ENCODE measurements around the gene DDHD1.

Gene DDHD1

DNA sequence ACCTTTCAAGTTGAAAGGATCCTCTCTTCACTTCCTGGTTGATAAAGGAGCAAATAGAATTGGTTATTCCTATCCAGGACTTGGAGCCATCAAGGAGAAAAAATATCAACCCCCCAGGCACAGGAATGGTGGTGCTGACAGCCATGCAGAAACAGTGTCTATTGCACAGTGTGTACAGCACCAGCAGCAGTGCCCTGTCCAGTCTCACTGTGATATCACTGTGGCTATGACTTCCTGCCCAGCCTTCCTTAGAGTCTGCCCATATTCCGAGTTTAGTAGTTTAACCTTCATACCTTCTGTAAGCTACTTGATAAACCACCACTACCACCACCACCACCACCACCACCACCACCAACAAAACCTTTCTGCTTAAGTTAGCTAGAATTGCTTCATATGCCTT lies 157.1 kb downstream of the DDHD1 start:
- no peak for DNase-seq (ENCODE audit: low spot score)

GRCh38 chr14:52992236-52992870 lies 160.8 kb downstream of the DDHD1 start:
- no peak for DNase-seq (ENCODE audit: low spot score)

- no peak for DNase-seq (ENCODE audit: low spot score)
These were observed 165.0 kb downstream of the DDHD1 start for GRCh38 chr14:52988139-52988538.

- no peak for DNase-seq (ENCODE audit: low spot score)
These were observed 165.6 kb downstream of the DDHD1 start for GRCh38 chr14:52987514-52987913.

DNA sequence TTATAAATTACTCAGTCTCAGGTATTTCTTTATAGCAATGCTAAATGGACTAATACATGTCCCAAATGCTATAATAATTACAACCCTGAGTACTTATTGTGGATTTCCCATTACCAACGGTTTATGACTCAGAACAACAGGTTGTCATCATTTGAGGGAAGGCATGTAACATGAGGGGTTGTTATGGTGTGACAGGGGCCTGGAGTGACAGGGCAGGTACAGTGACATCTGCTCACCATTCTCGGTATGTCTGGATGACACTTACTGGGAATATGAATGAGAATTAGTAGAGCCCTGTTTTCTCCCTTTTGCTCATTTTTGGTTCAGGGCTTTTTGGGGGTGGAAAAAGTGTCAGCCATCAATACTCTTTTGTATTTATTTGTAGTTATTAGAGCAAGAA lies 166.1 kb downstream of the DDHD1 start:
- no peak for DNase-seq (ENCODE audit: low spot score)
